SH-SY5Y (cell line): ENCODE measurements around the gene NVL.

Experiments used
- GATA2 ChIP-seq: IDR thresholded peaks from 2 replicates; pipeline ENCODE4 v1.6.1; 2011; ENCODE audit warnings: mild to moderate bottlenecking, low read depth, low read length
- GATA3 ChIP-seq: IDR thresholded peaks from 2 replicates; pipeline ENCODE4 v1.6.1; 2011; ENCODE audit warnings: low read depth, mild to moderate bottlenecking, low read length, moderate library complexity

- TF ChIP-seq GATA2 (no peak), GATA3 (no peak)
These were observed 56.3 kb downstream of the NVL start for GRCh38 chr1:224273641-224274040.
